ENCODE data around the gene NTN3. TPM values are rescaled to one million over a fixed set of nuclear protein-coding genes. Genes with fewer than 3 reads are reported as not detected.

Gene NTN3
- total and polyA plus RNA-seq, 2 experiments from 2014 or later = 1.6 to 20.5 TPM

GRCh38 chr16:2505695-2506094 lies 34.6 kb downstream of the NTN3 start:
- peaks cover 9% of the 10 kb centered on the region for H3K4me1 ChIP-seq (ENCODE audit: low read depth)
- no peak for DNase-seq (ENCODE audit: low read depth in 1 of 2, low spot score in 1 of 2)
- H3K4me3 ChIP-seq = no peak overlapping the region

GRCh38 chr16:2507052-2507659 lies 36.1 kb downstream of the NTN3 start:
- peaks cover 13% of the 10 kb centered on the region for H3K4me1 ChIP-seq (ENCODE audit: low read depth)
- TF ChIP-seq, protein P1, sequence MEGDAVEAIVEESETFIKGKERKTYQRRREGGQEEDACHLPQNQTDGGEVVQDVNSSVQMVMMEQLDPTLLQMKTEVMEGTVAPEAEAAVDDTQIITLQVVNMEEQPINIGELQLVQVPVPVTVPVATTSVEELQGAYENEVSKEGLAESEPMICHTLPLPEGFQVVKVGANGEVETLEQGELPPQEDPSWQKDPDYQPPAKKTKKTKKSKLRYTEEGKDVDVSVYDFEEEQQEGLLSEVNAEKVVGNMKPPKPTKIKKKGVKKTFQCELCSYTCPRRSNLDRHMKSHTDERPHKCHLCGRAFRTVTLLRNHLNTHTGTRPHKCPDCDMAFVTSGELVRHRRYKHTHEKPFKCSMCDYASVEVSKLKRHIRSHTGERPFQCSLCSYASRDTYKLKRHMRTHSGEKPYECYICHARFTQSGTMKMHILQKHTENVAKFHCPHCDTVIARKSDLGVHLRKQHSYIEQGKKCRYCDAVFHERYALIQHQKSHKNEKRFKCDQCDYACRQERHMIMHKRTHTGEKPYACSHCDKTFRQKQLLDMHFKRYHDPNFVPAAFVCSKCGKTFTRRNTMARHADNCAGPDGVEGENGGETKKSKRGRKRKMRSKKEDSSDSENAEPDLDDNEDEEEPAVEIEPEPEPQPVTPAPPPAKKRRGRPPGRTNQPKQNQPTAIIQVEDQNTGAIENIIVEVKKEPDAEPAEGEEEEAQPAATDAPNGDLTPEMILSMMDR (IDR thresholded peaks at IDR 0.05; ENCODE audit: low read depth, low read length) = no peak
- DNase-seq (ENCODE audit: low read depth in 1 of 2, low spot score in 1 of 2) = no peak
- no peaks in the 10 kb centered on the region for H3K36me3 ChIP-seq
- H3K4me3 ChIP-seq = no peak overlapping the region
- H3K9me3 ChIP-seq (ENCODE audit: low read depth) = no peaks in the 10 kb centered on the region
- H3K27ac ChIP-seq = no peak overlapping the region
- H3K27me3 ChIP-seq = no peaks in the 10 kb centered on the region

More at GRCh38 chr16:2505695-2506094, 34.6 kb downstream of the NTN3 start:
- H3K9me3 ChIP-seq (ENCODE audit: low read depth) = no peaks in the 10 kb centered on the region
- H3K36me3 ChIP-seq = no peaks in the 10 kb centered on the region
- peak overlapping the region; percentile 13 for H3K27ac ChIP-seq
- TF ChIP-seq, protein P1 (IDR thresholded peaks at IDR 0.05; ENCODE audit: low read depth, low read length) = no peak
- no peaks in the 10 kb centered on the region for H3K27me3 ChIP-seq

GRCh38 chr16:2507665-2508064 lies 36.6 kb downstream of the NTN3 start:
- Histone ChIP-seq H3K27me3 (no peaks in the 10 kb centered on the region), H3K4me1 (ENCODE audit: low read depth) (peaks cover 18% of the 10 kb centered on the region), H3K4me3 (no peak overlapping the region), H3K36me3 (no peaks in the 10 kb centered on the region), H3K27ac (no peak overlapping the region), H3K9me3 (ENCODE audit: low read depth) (no peaks in the 10 kb centered on the region)
- TF ChIP-seq, protein P1 (IDR thresholded peaks at IDR 0.05; ENCODE audit: low read depth, low read length) = no peak
- no peak for DNase-seq (ENCODE audit: low read depth in 1 of 2, low spot score in 1 of 2)

- H3K9me3 ChIP-seq (ENCODE audit: low read depth) = no peaks in the 10 kb centered on the region
- H3K27ac ChIP-seq = no peak overlapping the region
- H3K4me1 ChIP-seq (ENCODE audit: low read depth) = peaks cover 18% of the 10 kb centered on the region
- no peak overlapping the region for H3K4me3 ChIP-seq
- H3K36me3 ChIP-seq = no peaks in the 10 kb centered on the region
- no peak for DNase-seq (ENCODE audit: low read depth in 1 of 2, low spot score in 1 of 2)
- H3K27me3 ChIP-seq = no peaks in the 10 kb centered on the region
- TF ChIP-seq, protein P1 (IDR thresholded peaks at IDR 0.05; ENCODE audit: low read depth, low read length) = no peak
Measured at GRCh38 chr16:2508722-2509400, 37.8 kb downstream of the NTN3 start.

- TF ChIP-seq, protein P1 (IDR thresholded peaks at IDR 0.05; ENCODE audit: low read depth, low read length) = no peak
- Histone ChIP-seq H3K4me1 (ENCODE audit: low read depth) (peaks cover 25% of the 10 kb centered on the region), H3K27ac (no peak overlapping the region), H3K36me3 (no peaks in the 10 kb centered on the region), H3K27me3 (no peaks in the 10 kb centered on the region), H3K4me3 (no peak overlapping the region), H3K9me3 (ENCODE audit: low read depth) (no peaks in the 10 kb centered on the region)
- DNase-seq (ENCODE audit: low read depth in 1 of 2, low spot score in 1 of 2) = peak in 1 of 2 donors; percentile 63
Measured at GRCh38 chr16:2511128-2511800, 40.2 kb downstream of the NTN3 start.
